T-cell (primary cell): ENCODE results near the gene RALGAPB. TPM values are rescaled to one million over a fixed set of nuclear protein-coding genes. Genes with fewer than 3 reads are reported as not detected.

Source experiments
- ATAC-seq, 4 experiments: fragments of 200-7000 bp in 3 of 4; fragments of 150-1000 bp in 1 of 4; cut with Tn5 transposase; replicated peaks in 1 of 4; 1 replicate in 3 of 4; 2 replicates in 1 of 4; pipeline ENCODE4 v1.10.0; 2021; ENCODE audit warnings: moderate library complexity in 3 of 4, mild to moderate bottlenecking in 2 of 4, moderate number of reproducible peaks in 1 of 4
- CTCF ChIA-PET, 2 donors: fragments of 300-600 bp; sonication (Branson Sonifier 250); formaldehyde crosslinking; loops; one replicate each; lab custom pipeline; 2022; ENCODE audit warnings: antibody characterized with exemption in 2 of 2; lab: Charles Lee
- POLR2A ChIA-PET, 2 donors: fragments of 300-600 bp; sonication (Branson Sonifier 250); formaldehyde crosslinking; loops; one replicate each; lab custom pipeline; 2022; ENCODE audit warnings: antibody characterized with exemption in 2 of 2; lab: Charles Lee
- DNase-seq, 35 experiments: peaks; one replicate each; pipeline versions ENCODE4 v3.0.0 to v3.0.0-alpha.2; 2013 to 2023
- H3K27ac ChIP-seq: one replicate; pipeline ENCODE4 v1.5.1; 2013; ENCODE audit warnings: low read length
- H3K27me3 ChIP-seq, 2 experiments: replicated peaks in 1 of 2; 1 replicate in 1 of 2; 2 replicates in 1 of 2; pipeline versions ENCODE4 v1.6.1 to v1.7.0; 2013; ENCODE audit warnings: low read length in 1 of 2, mixed read lengths in 1 of 2; ENCODE audit not compliant: control insufficient read depth in 2 of 2, insufficient read depth in 2 of 2; ENCODE audit errors: extremely low read depth in 1 of 2
- H3K36me3 ChIP-seq, 2 donors: 1 replicate in 1 of 2; 2 replicates in 1 of 2; pipeline versions ENCODE4 v1.6.1 to v1.7.0; 2013; ENCODE audit warnings: low read length in 1 of 2; ENCODE audit not compliant: control insufficient read depth in 2 of 2, insufficient read depth in 1 of 2; ENCODE audit errors: extremely low read depth in 1 of 2
- H3K4me1 ChIP-seq, 2 experiments: 1 replicate in 1 of 2; 2 replicates in 1 of 2; pipeline versions ENCODE4 v1.6.1 to v1.7.0; 2013; ENCODE audit warnings: low read length in 2 of 2, mixed read lengths in 1 of 2; ENCODE audit not compliant: insufficient read depth in 2 of 2, control insufficient read depth in 1 of 2; ENCODE audit errors: extremely low read depth in 1 of 2
- H3K4me3 ChIP-seq, 2 donors: 1 replicate in 1 of 2; 2 replicates in 1 of 2; pipeline versions ENCODE4 v1.5.1 to v1.7.0; 2013; ENCODE audit warnings: mild to moderate bottlenecking in 2 of 2, low read length in 1 of 2, moderate library complexity in 1 of 2; ENCODE audit not compliant: control insufficient read depth in 1 of 2; ENCODE audit errors: extremely low read depth in 1 of 2
- H3K9me3 ChIP-seq: 2 replicates; pipeline ENCODE4 v1.7.0; 2013
- H3K27ac Mint-ChIP-seq, 2 donors: one replicate each; pipeline ENCODE4 v1.8.0; 2020 to 2021; ENCODE audit warnings: mild to moderate bottlenecking in 2 of 2, mixed read lengths in 2 of 2
- H3K27me3 Mint-ChIP-seq, 2 donors: one replicate each; pipeline ENCODE4 v1.8.0; 2021 to 2022; ENCODE audit warnings: mixed read lengths in 2 of 2
- H3K36me3 Mint-ChIP-seq: one replicate; pipeline ENCODE4 v1.8.0; 2021; ENCODE audit warnings: mixed read lengths
- H3K4me1 Mint-ChIP-seq, 3 donors: one replicate each; pipeline ENCODE4 v1.8.0; 2020 to 2022; ENCODE audit warnings: mixed read lengths in 3 of 3, mild to moderate bottlenecking in 1 of 3
- H3K4me3 Mint-ChIP-seq, 3 donors: one replicate each; pipeline ENCODE4 v1.8.0; 2020 to 2022; ENCODE audit warnings: mild to moderate bottlenecking in 3 of 3, mixed read lengths in 3 of 3, moderate library complexity in 3 of 3
- H3K9me3 Mint-ChIP-seq, 3 donors: one replicate each; pipeline ENCODE4 v1.8.0; 2020 to 2022; ENCODE audit warnings: mixed read lengths in 3 of 3
- WGBS: methylation state at CpG from one replicate; pipeline ENCODE4 v1.1.5; 2013; ENCODE audit warnings: missing lambda C conversion rate; ENCODE audit not compliant: insufficient coverage; 5-methylcytosine and 5-hydroxymethylcytosine counted together
- total RNA-seq, 35 experiments: library from RNA in 6 of 35; stranded (reverse) in 6 of 35; fragments of 120-200 nt in 1 of 35; gene quantifications; one replicate each; pipeline versions ENCODE4 v1.2.1 to v1.2.4 and lab custom pipeline; 2013 to 2026

RALGAPB gene
- total RNA-seq, 5 donors from 2014 or later (not counting 1 experiment from before 2014, with no cell fraction given), result 42.7 to 50.1 (median 46.1) TPM

- no peaks in the 10 kb centered on the region for H3K4me1 Mint-ChIP-seq
- no peak overlapping the region for H3K4me3 ChIP-seq
- peaks cover 35 to 36% of the 10 kb centered on the region in 2 donors for H3K27me3 Mint-ChIP-seq
- H3K9me3 Mint-ChIP-seq, result no peaks in the 10 kb centered on the region
- no peaks in the 10 kb centered on the region for H3K36me3 ChIP-seq
- ATAC-seq, result no peak
- no peak for DNase-seq
- H3K9me3 ChIP-seq, result no peaks in the 10 kb centered on the region
- ChIA-PET CTCF (no interaction called here), POLR2A (no interaction called here)
- H3K27me3 ChIP-seq, result peaks cover 2 to 38% of the 10 kb centered on the region in 2 experiments
- no peaks in the 10 kb centered on the region for H3K36me3 Mint-ChIP-seq
- no peaks in the 10 kb centered on the region for H3K4me1 ChIP-seq
- H3K27ac ChIP-seq, result no peak overlapping the region
- no peak overlapping the region for H3K4me3 Mint-ChIP-seq
- H3K27ac Mint-ChIP-seq, result no peak overlapping the region
- 65% methylated on average over 2 of the region's 4 CpGs for WGBS
Observed at GRCh38 chr20:38616457-38616856, 143.8 kb downstream of the RALGAPB start.

- H3K27ac ChIP-seq, result no peak overlapping the region
- ATAC-seq (no peak), DNase-seq (no peak)
- CTCF ChIA-PET, result interaction anchor here (0.5 to 0.7 kb wide), 3 partner anchors 13 to 520 kb away, joined by 3 to 4 read pairs (median 3); no protein-coding TSS in a partner anchor
- Mint-ChIP-seq H3K4me3 (no peak overlapping the region), H3K27me3 (peaks cover 36% of the 10 kb centered on the region in 2 donors), H3K9me3 (no peaks in the 10 kb centered on the region), H3K36me3 (no peaks in the 10 kb centered on the region), H3K4me1 (no peaks in the 10 kb centered on the region), H3K27ac (no peak overlapping the region)
- POLR2A ChIA-PET, result no interaction called here
- peaks cover 2 to 38% of the 10 kb centered on the region in 2 experiments for H3K27me3 ChIP-seq
- H3K4me3 ChIP-seq, result no peak overlapping the region
- H3K36me3 ChIP-seq, result no peaks in the 10 kb centered on the region
- no peaks in the 10 kb centered on the region for H3K9me3 ChIP-seq
- no peaks in the 10 kb centered on the region for H3K4me1 ChIP-seq
- 77% methylated on average over 13 of the region's 16 CpGs for WGBS
Observed at GRCh38 chr20:38617011-38617829, 144.6 kb downstream of the RALGAPB start.

- DNase-seq (no peak), ATAC-seq (no peak)
- Histone ChIP-seq H3K27ac (no peak overlapping the region), H3K4me1 (no peaks in the 10 kb centered on the region), H3K27me3 (peaks cover 2 to 38% of the 10 kb centered on the region in 2 experiments), H3K36me3 (no peaks in the 10 kb centered on the region), H3K4me3 (no peak overlapping the region), H3K9me3 (no peaks in the 10 kb centered on the region)
- ChIA-PET CTCF (interaction anchor here (0.5 to 0.6 kb wide), 2 partner anchors 12 to 87 kb away, joined by 3 to 4 read pairs; no protein-coding TSS in a partner anchor), POLR2A (no interaction called here)
- Mint-ChIP-seq H3K27me3 (peaks cover 36% of the 10 kb centered on the region in 2 donors), H3K27ac (no peak overlapping the region), H3K36me3 (no peaks in the 10 kb centered on the region), H3K4me1 (no peaks in the 10 kb centered on the region), H3K4me3 (no peak overlapping the region), H3K9me3 (no peaks in the 10 kb centered on the region)
- WGBS, result 76% methylated on average over 3 of the region's 4 CpGs
Observed at GRCh38 chr20:38617830-38618196, 145.2 kb downstream of the RALGAPB start.

- no peak overlapping the region for H3K4me3 Mint-ChIP-seq
- no peak for DNase-seq
- Histone ChIP-seq H3K4me3 (no peak overlapping the region), H3K27ac (no peak overlapping the region), H3K4me1 (no peaks in the 10 kb centered on the region), H3K27me3 (peaks cover 2 to 36% of the 10 kb centered on the region in 2 experiments), H3K9me3 (no peaks in the 10 kb centered on the region), H3K36me3 (no peaks in the 10 kb centered on the region)
- no peaks in the 10 kb centered on the region for H3K36me3 Mint-ChIP-seq
- ChIA-PET CTCF (interaction anchor here in 1 of 2 donors (0.5 kb wide), 1 partner anchor 424 kb away, joined by 8 read pairs; no protein-coding TSS in a partner anchor), POLR2A (no interaction called here)
- H3K27ac Mint-ChIP-seq, result no peak overlapping the region
- peaks cover 30 to 32% of the 10 kb centered on the region in 2 donors for H3K27me3 Mint-ChIP-seq
- no peaks in the 10 kb centered on the region for H3K4me1 Mint-ChIP-seq
- H3K9me3 Mint-ChIP-seq, result peaks cover 0 to 11% (median 4%) of the 10 kb centered on the region in 3 donors
- 66% methylated on average over 8 of the region's 9 CpGs for WGBS
- no peak for ATAC-seq
Observed at GRCh38 chr20:38620441-38620840, 147.8 kb downstream of the RALGAPB start.

DNA sequence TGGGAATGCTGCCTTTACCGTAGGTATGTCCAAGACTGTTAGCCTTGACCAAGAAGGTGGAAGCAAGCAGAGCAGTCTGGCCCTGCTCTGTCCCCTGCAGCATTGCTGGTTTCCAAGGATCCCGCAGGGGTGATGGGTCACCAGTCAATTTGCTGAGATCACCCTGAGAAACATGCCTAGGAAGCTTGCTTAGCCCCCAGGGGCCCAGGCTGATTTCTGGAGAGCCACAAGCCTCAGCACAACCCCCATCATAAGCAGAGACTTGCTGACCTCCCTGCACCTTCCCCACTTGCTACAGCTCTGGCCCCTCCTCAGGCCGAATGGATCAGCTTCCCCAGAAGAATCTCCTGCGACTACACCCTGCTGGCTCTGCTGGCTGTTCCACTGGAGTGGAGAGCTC lies 150.4 kb downstream of the RALGAPB start:
- Histone ChIP-seq H3K36me3 (no peaks in the 10 kb centered on the region), H3K4me1 (no peaks in the 10 kb centered on the region), H3K27me3 (peaks cover 2 to 23% of the 10 kb centered on the region in 2 experiments), H3K27ac (no peak overlapping the region), H3K9me3 (no peaks in the 10 kb centered on the region), H3K4me3 (no peak overlapping the region)
- no peaks in the 10 kb centered on the region for H3K4me1 Mint-ChIP-seq
- peaks cover 0 to 11% (median 4%) of the 10 kb centered on the region in 3 donors for H3K9me3 Mint-ChIP-seq
- POLR2A ChIA-PET, result no interaction called here
- no peaks in the 10 kb centered on the region for H3K36me3 Mint-ChIP-seq
- no peak for ATAC-seq
- H3K27ac Mint-ChIP-seq, result no peak overlapping the region
- 75% methylated on average over 4 of the region's 4 CpGs for WGBS
- CTCF ChIA-PET, result no interaction called here
- H3K4me3 Mint-ChIP-seq, result no peak overlapping the region
- DNase-seq, result no peak
- H3K27me3 Mint-ChIP-seq, result peaks cover 18 to 23% of the 10 kb centered on the region in 2 donors

DNA sequence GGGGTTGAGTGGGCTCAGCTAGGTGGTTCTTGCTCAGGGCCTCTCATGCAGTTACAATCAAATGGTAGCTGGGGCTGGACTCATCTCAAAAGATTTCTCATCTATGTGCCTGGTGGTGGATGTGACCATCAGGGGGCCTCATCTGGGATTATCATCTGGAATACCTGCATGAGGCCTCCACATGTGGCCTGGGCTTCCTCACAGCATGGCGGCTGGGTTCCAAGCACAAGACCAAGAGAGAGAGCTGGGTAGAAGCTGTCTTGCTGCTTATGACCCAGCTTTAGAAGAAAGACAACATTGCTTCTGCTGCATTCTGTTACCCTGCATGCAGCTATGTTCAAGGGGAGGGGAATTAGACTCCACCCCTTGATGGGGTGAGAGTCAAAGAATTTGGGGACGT lies 151.4 kb downstream of the RALGAPB start:
- no peaks in the 10 kb centered on the region for H3K4me1 ChIP-seq
- no peak overlapping the region for H3K4me3 Mint-ChIP-seq
- ChIA-PET POLR2A (no interaction called here), CTCF (no interaction called here)
- H3K4me3 ChIP-seq, result no peak overlapping the region
- WGBS, result no CpG with 5 or more reads among the region's 2 CpGs
- no peak overlapping the region for H3K27ac ChIP-seq
- no peaks in the 10 kb centered on the region for H3K4me1 Mint-ChIP-seq
- ATAC-seq (no peak), DNase-seq (no peak)
- no peak overlapping the region for H3K27ac Mint-ChIP-seq
- no peaks in the 10 kb centered on the region for H3K9me3 ChIP-seq
- peaks cover 0 to 11% (median 4%) of the 10 kb centered on the region in 3 donors for H3K9me3 Mint-ChIP-seq
- H3K27me3 ChIP-seq, result peaks cover 2 to 26% of the 10 kb centered on the region in 2 experiments
- no peaks in the 10 kb centered on the region for H3K36me3 ChIP-seq
- peaks cover 11 to 14% of the 10 kb centered on the region in 2 donors for H3K27me3 Mint-ChIP-seq
- H3K36me3 Mint-ChIP-seq, result no peaks in the 10 kb centered on the region
